ENCODE results near the gene MRPL58. TPM values are rescaled to one million over a fixed set of nuclear protein-coding genes. Genes with fewer than 3 reads are reported as not detected.

Gene MRPL58
- total RNA-seq, 2 donors from 2014 or later, result 13.7 to 19.1 TPM

DNA sequence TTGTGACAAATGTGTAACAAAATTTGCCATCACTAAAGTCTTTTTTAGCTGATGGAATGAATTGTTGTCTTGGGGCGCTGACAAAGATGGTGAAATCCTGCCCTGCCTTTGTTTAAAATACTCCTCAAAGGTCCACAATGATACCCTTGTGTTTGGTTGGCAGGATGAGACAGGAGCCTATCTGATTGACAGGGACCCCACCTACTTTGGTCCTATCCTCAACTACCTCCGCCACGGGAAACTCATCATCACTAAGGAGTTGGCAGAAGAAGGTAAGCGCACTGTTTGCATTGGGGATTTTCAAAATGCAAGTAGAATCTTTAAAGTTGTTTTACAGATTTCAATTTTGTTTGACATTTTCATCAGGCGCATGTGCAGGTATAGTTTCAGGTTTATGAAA lies 36.6 kb downstream of the MRPL58 start:
- peaks cover 27% of the 10 kb centered on the region for H3K4me1 Mint-ChIP-seq
- H3K36me3 Mint-ChIP-seq (ENCODE audit: low read depth), result peaks cover 4% of the 10 kb centered on the region
- DNase-seq (no peak), ATAC-seq (no peak)
- H3K4me3 Mint-ChIP-seq, result no peak overlapping the region
- H3K9me3 ChIP-seq (ENCODE audit: control insufficient read depth, low read length, poor library complexity, severe bottlenecking), result no peaks in the 10 kb centered on the region
- H3K27me3 Mint-ChIP-seq, result no peaks in the 10 kb centered on the region
- no peak overlapping the region for H3K27ac Mint-ChIP-seq

DNA sequence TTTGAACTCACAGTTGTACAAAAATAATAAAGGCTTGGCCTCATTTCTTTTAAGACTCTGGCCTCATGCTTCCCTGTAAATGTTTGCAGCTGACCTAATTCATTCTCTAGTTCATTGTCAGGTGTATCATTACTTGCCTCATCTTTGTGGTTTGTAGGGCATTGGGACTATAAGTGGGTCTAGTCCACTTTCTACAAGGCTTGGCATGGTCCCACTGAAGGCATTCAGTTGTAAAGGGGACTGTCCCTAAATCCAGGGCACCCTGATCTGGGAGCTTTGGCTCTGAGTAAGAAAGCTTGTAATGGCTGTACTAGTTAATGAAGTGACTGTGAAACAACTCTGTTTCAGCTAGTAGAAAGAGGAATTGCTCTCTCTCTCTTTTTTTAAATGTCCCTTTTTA lies 37.2 kb downstream of the MRPL58 start:
- no peaks in the 10 kb centered on the region for H3K9me3 ChIP-seq (ENCODE audit: control insufficient read depth, low read length, poor library complexity, severe bottlenecking)
- H3K27me3 Mint-ChIP-seq, result no peaks in the 10 kb centered on the region
- no peak for ATAC-seq
- DNase-seq, result no peak
- H3K4me3 Mint-ChIP-seq, result no peak overlapping the region
- H3K27ac Mint-ChIP-seq, result no peak overlapping the region
- peaks cover 4% of the 10 kb centered on the region for H3K36me3 Mint-ChIP-seq (ENCODE audit: low read depth)
- H3K4me1 Mint-ChIP-seq, result peaks cover 25% of the 10 kb centered on the region

- ATAC-seq, result no peak
- DNase-seq, result no peak
- peaks cover 4% of the 10 kb centered on the region for H3K36me3 Mint-ChIP-seq (ENCODE audit: low read depth)
- peak overlapping the region; percentile 29 for H3K27ac Mint-ChIP-seq
- H3K9me3 ChIP-seq (ENCODE audit: control insufficient read depth, low read length, poor library complexity, severe bottlenecking), result no peaks in the 10 kb centered on the region
- peaks cover 21% of the 10 kb centered on the region for H3K4me1 Mint-ChIP-seq
- H3K27me3 Mint-ChIP-seq, result no peaks in the 10 kb centered on the region
- no peak overlapping the region for H3K4me3 Mint-ChIP-seq
These were observed 39.5 kb downstream of the MRPL58 start for GRCh38 chr17:75051941-75052340.

GRCh38 chr17:75059369-75060345 lies 47.2 kb downstream of the MRPL58 start:
- ATAC-seq, result peak; percentile 53

GRCh38 chr17:75060434-75061054 lies 48.1 kb downstream of the MRPL58 start:
- H3K9me3 ChIP-seq (ENCODE audit: control insufficient read depth, low read length, poor library complexity, severe bottlenecking), result no peaks in the 10 kb centered on the region
- Mint-ChIP-seq H3K4me1 (peaks cover 7% of the 10 kb centered on the region), H3K4me3 (no peak overlapping the region), H3K27ac (peak overlapping the region; percentile 65), H3K36me3 (ENCODE audit: low read depth) (peaks cover 3% of the 10 kb centered on the region), H3K27me3 (no peaks in the 10 kb centered on the region)
- ATAC-seq (no peak), DNase-seq (no peak)

More at GRCh38 chr17:75059369-75060345, 47.2 kb downstream of the MRPL58 start:
- H3K27me3 Mint-ChIP-seq, result no peaks in the 10 kb centered on the region
- H3K27ac Mint-ChIP-seq, result no peak overlapping the region
- peaks cover 3% of the 10 kb centered on the region for H3K36me3 Mint-ChIP-seq (ENCODE audit: low read depth)
- H3K4me1 Mint-ChIP-seq, result peaks cover 7% of the 10 kb centered on the region
- DNase-seq, result no peak
- H3K4me3 Mint-ChIP-seq, result no peak overlapping the region
- H3K9me3 ChIP-seq (ENCODE audit: control insufficient read depth, low read length, poor library complexity, severe bottlenecking), result no peaks in the 10 kb centered on the region

DNA sequence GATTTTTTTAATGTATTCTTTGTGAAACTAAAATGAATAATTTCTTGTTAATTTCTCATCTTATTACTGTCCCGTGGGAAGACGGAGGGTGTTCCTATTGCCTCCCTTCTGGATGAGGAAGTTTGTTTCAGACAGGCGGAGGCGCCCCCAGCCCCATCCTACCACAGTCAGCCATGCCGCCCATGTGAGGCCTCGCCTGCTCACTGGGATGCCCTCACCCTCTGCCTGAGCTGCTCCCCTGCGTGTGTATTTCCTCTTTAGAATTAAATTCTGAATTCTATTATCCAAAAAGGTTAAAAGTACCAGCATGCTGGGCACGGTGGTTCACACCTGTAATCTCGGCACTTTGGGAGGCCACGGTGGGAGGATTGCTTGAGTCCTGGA lies 48.6 kb downstream of the MRPL58 start:
- no peaks in the 10 kb centered on the region for H3K9me3 ChIP-seq (ENCODE audit: control insufficient read depth, low read length, poor library complexity, severe bottlenecking)
- DNase-seq (no peak), ATAC-seq (no peak)
- H3K4me1 Mint-ChIP-seq, result peaks cover 10% of the 10 kb centered on the region
- H3K27me3 Mint-ChIP-seq, result no peaks in the 10 kb centered on the region
- peaks cover 3% of the 10 kb centered on the region for H3K36me3 Mint-ChIP-seq (ENCODE audit: low read depth)
- peak overlapping the region; percentile 65 for H3K27ac Mint-ChIP-seq
- H3K4me3 Mint-ChIP-seq, result no peak overlapping the region

GRCh38 chr17:75061618-75062017 lies 49.1 kb downstream of the MRPL58 start:
- no peak for ATAC-seq
- Mint-ChIP-seq H3K27ac (peak overlapping the region; percentile 65), H3K27me3 (no peaks in the 10 kb centered on the region), H3K4me3 (no peak overlapping the region), H3K4me1 (peaks cover 11% of the 10 kb centered on the region), H3K36me3 (ENCODE audit: low read depth) (peaks cover 3% of the 10 kb centered on the region)
- DNase-seq, result no peak
- no peaks in the 10 kb centered on the region for H3K9me3 ChIP-seq (ENCODE audit: control insufficient read depth, low read length, poor library complexity, severe bottlenecking)

- H3K27me3 Mint-ChIP-seq, result no peaks in the 10 kb centered on the region
- H3K36me3 Mint-ChIP-seq (ENCODE audit: low read depth), result peaks cover 3% of the 10 kb centered on the region
- H3K27ac Mint-ChIP-seq, result no peak overlapping the region
- no peak for ATAC-seq
- DNase-seq, result no peak
- peaks cover 18% of the 10 kb centered on the region for H3K4me1 Mint-ChIP-seq
- no peak overlapping the region for H3K4me3 Mint-ChIP-seq
- no peaks in the 10 kb centered on the region for H3K9me3 ChIP-seq (ENCODE audit: control insufficient read depth, low read length, poor library complexity, severe bottlenecking)
These were observed 50.7 kb downstream of the MRPL58 start for GRCh38 chr17:75063201-75063600.

- no peak for ATAC-seq
- no peaks in the 10 kb centered on the region for H3K9me3 ChIP-seq (ENCODE audit: control insufficient read depth, low read length, poor library complexity, severe bottlenecking)
- Mint-ChIP-seq H3K36me3 (ENCODE audit: low read depth) (peaks cover 3% of the 10 kb centered on the region), H3K4me3 (no peak overlapping the region), H3K27me3 (no peaks in the 10 kb centered on the region), H3K4me1 (peaks cover 20% of the 10 kb centered on the region), H3K27ac (no peak overlapping the region)
- DNase-seq, result no peak
These were observed 51.2 kb downstream of the MRPL58 start for GRCh38 chr17:75063626-75064025.

- H3K4me1 Mint-ChIP-seq, result peaks cover 22% of the 10 kb centered on the region
- no peak overlapping the region for H3K4me3 Mint-ChIP-seq
- no peaks in the 10 kb centered on the region for H3K27me3 Mint-ChIP-seq
- DNase-seq (no peak), ATAC-seq (no peak)
- H3K36me3 Mint-ChIP-seq (ENCODE audit: low read depth), result peaks cover 3% of the 10 kb centered on the region
- H3K9me3 ChIP-seq (ENCODE audit: control insufficient read depth, low read length, poor library complexity, severe bottlenecking), result no peaks in the 10 kb centered on the region
- no peak overlapping the region for H3K27ac Mint-ChIP-seq
These were observed 51.6 kb downstream of the MRPL58 start for GRCh38 chr17:75064040-75064439.

GRCh38 chr17:75064460-75064859 lies 52.0 kb downstream of the MRPL58 start:
- no peaks in the 10 kb centered on the region for H3K27me3 Mint-ChIP-seq
- no peaks in the 10 kb centered on the region for H3K9me3 ChIP-seq (ENCODE audit: control insufficient read depth, low read length, poor library complexity, severe bottlenecking)
- no peak for ATAC-seq
- DNase-seq, result no peak
- H3K4me3 Mint-ChIP-seq, result no peak overlapping the region
- peaks cover 22% of the 10 kb centered on the region for H3K4me1 Mint-ChIP-seq
- peaks cover 3% of the 10 kb centered on the region for H3K36me3 Mint-ChIP-seq (ENCODE audit: low read depth)
- H3K27ac Mint-ChIP-seq, result no peak overlapping the region

DNA sequence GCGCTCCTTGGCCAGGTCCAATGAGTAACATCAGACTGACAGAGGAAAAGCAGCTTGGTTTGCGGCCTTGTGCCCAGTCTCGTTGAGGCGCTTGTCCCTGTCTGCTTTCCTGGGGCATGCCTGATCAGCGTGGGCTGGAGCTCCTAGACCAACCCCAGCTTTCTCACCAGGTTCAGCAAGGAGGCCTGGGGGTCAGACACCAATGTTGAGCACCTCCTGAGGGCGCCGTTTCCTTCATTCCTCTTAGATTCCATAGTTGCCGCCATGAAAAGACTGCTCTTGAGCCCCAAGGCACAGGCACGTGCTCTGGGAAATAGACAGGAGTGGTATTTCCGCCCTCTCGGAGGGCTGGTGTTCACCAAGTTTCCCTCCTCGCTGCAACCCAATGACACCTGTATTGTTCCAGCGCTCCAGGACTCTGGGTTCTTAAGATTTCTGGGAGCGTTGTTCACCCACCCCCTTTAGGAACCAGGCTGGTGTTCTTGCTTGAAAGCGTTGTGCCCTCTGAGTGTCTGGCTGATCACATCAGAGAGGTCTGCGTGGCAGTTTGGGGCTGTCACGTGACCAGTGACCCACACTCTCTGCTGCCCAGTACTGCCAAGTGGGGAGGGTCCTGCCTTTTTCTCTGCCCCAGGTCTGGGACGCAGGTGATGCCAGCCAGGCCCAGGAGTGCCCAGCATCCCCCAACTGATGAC lies 52.5 kb downstream of the MRPL58 start:
- Mint-ChIP-seq H3K36me3 (ENCODE audit: low read depth) (peaks cover 3% of the 10 kb centered on the region), H3K27ac (peak overlapping the region; percentile 88)

DNA sequence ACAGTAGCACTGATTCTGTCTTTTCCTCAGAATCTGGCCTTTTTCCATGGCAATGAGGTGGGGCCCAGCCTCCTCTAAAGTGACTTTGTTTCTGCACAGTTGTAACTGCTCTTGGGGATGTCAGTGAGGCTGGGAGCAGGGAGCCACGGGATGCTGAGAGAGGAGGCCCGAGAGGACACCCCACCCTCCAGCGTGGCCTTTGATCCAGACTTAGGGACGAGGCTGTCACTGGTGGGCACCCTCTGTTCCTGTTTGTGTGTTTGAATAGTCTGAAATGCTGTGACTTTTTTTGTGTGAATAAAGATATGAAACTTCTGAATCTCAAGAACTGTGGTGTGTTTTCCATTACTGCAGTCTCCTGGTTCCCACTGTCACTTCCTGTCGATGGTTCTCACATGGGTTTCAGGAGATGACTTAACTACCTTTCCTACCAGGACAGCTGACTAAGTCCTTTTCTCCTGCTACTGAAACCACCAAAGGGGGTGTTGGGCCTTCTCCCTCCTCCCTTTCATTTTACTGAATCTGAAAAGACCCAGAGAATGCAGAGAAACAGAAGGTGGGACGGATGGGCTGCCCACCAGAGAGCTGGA lies 53.2 kb downstream of the MRPL58 start:
- no peaks in the 10 kb centered on the region for H3K9me3 ChIP-seq (ENCODE audit: control insufficient read depth, low read length, poor library complexity, severe bottlenecking)
- Mint-ChIP-seq H3K27ac (peak overlapping the region; percentile 88), H3K4me1 (peaks cover 25% of the 10 kb centered on the region), H3K36me3 (ENCODE audit: low read depth) (peaks cover 3% of the 10 kb centered on the region), H3K27me3 (no peaks in the 10 kb centered on the region), H3K4me3 (no peak overlapping the region)
- ATAC-seq (no peak), DNase-seq (no peak)

More for the DNA sequence above, 52.5 kb downstream of the MRPL58 start:
- no peak overlapping the region for H3K4me3 Mint-ChIP-seq
- ATAC-seq (no peak), DNase-seq (no peak)
- peaks cover 25% of the 10 kb centered on the region for H3K4me1 Mint-ChIP-seq
- no peaks in the 10 kb centered on the region for H3K9me3 ChIP-seq (ENCODE audit: control insufficient read depth, low read length, poor library complexity, severe bottlenecking)
- H3K27me3 Mint-ChIP-seq, result no peaks in the 10 kb centered on the region
